Panc1 (cell line): ENCODE results near the gene ASH1L.

Experiments
- CTCF ChIP-seq: fragments of 450-650 bp; IDR thresholded peaks from 2 replicates; pipeline ENCODE4 v1.5.1; 2017; ENCODE audit warnings: mild to moderate bottlenecking
- POLR2AphosphoS5 ChIP-seq: IDR thresholded peaks from 2 replicates; pipeline ENCODE4 v1.6.1; 2012; ENCODE audit warnings: mild to moderate bottlenecking, low read depth, low read length, moderate library complexity
- SIN3A ChIP-seq: IDR thresholded peaks from 2 replicates; pipeline ENCODE4 v1.6.1; 2012; ENCODE audit warnings: low read depth, mild to moderate bottlenecking, low read length, moderate library complexity, borderline replicate concordance; ENCODE audit not compliant: insufficient read depth
- TCF7L2 ChIP-seq: IDR thresholded peaks from 2 replicates; pipeline ENCODE4 v1.6.1; 2011; ENCODE audit warnings: mild to moderate bottlenecking, low read depth, low read length, inconsistent platforms

GRCh38 chr1:155548706-155549105 lies 13.9 kb downstream of the ASH1L start:
- TF ChIP-seq TCF7L2, result no peak
- no peak for TF ChIP-seq SIN3A
- no peak for TF ChIP-seq CTCF
- TF ChIP-seq POLR2AphosphoS5, result no peak
